ENCODE measurements around the gene SLC35F5. TPM values are rescaled to one million over a fixed set of nuclear protein-coding genes. Genes with fewer than 3 reads are reported as not detected.

SLC35F5 gene
- total and polyA plus RNA-seq, 10 of the 15 experiments (the other 5 are each of a cell fraction or from before 2014, with no cell fraction given), result 1.8 to 31.3 (median 16.5) TPM

GRCh38 chr2:113780472-113780871 lies 24.0 kb upstream of the SLC35F5 start:
- no peaks in the 10 kb centered on the region for H3K79me2 ChIP-seq (ENCODE audit: control insufficient read depth, insufficient read depth, low read length)
- no peaks in the 10 kb centered on the region for H4K20me1 ChIP-seq (ENCODE audit: control insufficient read depth, insufficient read depth)
- no peaks in the 10 kb centered on the region for H3K36me3 ChIP-seq (ENCODE audit: control insufficient read depth in 2 of 2, insufficient read depth in 2 of 2, low read length in 1 of 2)
- in situ Hi-C loops (cut with MboI) (no loop called here), intact Hi-C loops (cut with micrococcal nuclease; ENCODE audit: unreplicated experiment) (no loop called here)
- no peak overlapping the region for H3K4me3 ChIP-seq
- no peaks in the 10 kb centered on the region for H3K27me3 ChIP-seq (replicated peaks in 1 of 2; ENCODE audit: control insufficient read depth in 2 of 2, insufficient read depth in 2 of 2, low read length in 1 of 2)
- no peaks in the 10 kb centered on the region for H3K4me1 ChIP-seq (ENCODE audit: control insufficient read depth, insufficient read depth, low read length)
- no TSS peak for BruUV-seq (replicated peaks)
- no peaks in the 10 kb centered on the region for H3K9me3 ChIP-seq (replicated peaks; ENCODE audit: control insufficient read depth, insufficient read depth, low read length)
- ChIA-PET RAD21 (ENCODE audit: unreplicated experiment) (interaction anchor here (1.4 kb wide), 1 partner anchor 24 kb away, joined by 3 read pairs; the partner anchor contains the start of gene SLC35F5), CTCF (no interaction called here), POLR2A (no interaction called here), SMC1A (ENCODE audit: uncharacterized antibody, unreplicated experiment) (no interaction called here)
- no peak for ATAC-seq
- WGBS (ENCODE audit: insufficient coverage, insufficient replicate concordance, low lambda C conversion rate, missing lambda C conversion rate), result 15% methylated on average over 5 of the region's 5 CpGs
- no peak overlapping the region for H3K9ac ChIP-seq (ENCODE audit: control insufficient read depth, insufficient read depth, low read length)
- no peak for FAIRE-seq
- H3K27ac ChIP-seq (ENCODE audit: control insufficient read depth, insufficient read depth), result no peak overlapping the region
- H3K4me2 ChIP-seq (ENCODE audit: control insufficient read depth, insufficient read depth), result no peak overlapping the region
- no peak for DNase-seq (ENCODE audit: low read depth, low spot score)
- no peak overlapping the region for H2AFZ ChIP-seq (ENCODE audit: control insufficient read depth, low read depth, low read length)
- TF ChIP-seq MLLT1 (IDR thresholded peaks at IDR 0.05), result no peak
- no peak for TF ChIP-seq SREBF2 (IDR thresholded peaks at IDR 0.05; ENCODE audit: low read length)
- no peak for TF ChIP-seq EED (IDR thresholded peaks at IDR 0.05; ENCODE audit: low read depth)
- TF ChIP-seq IKZF1 (conservative IDR thresholded peaks at IDR 0.05), result no peak

- Histone ChIP-seq H3K27me3 (replicated peaks in 1 of 2; ENCODE audit: control insufficient read depth in 2 of 2, insufficient read depth in 2 of 2, low read length in 1 of 2) (no peaks in the 10 kb centered on the region), H3K9me3 (replicated peaks; ENCODE audit: control insufficient read depth, insufficient read depth, low read length) (no peaks in the 10 kb centered on the region), H3K9ac (ENCODE audit: control insufficient read depth, insufficient read depth, low read length) (no peak overlapping the region), H3K4me1 (ENCODE audit: control insufficient read depth, insufficient read depth, low read length) (no peaks in the 10 kb centered on the region), H4K20me1 (ENCODE audit: control insufficient read depth, insufficient read depth) (no peaks in the 10 kb centered on the region), H3K79me2 (ENCODE audit: control insufficient read depth, insufficient read depth, low read length) (no peaks in the 10 kb centered on the region), H3K27ac (ENCODE audit: control insufficient read depth, insufficient read depth) (no peak overlapping the region), H3K4me2 (ENCODE audit: control insufficient read depth, insufficient read depth) (no peak overlapping the region), H3K4me3 (no peak overlapping the region), H2AFZ (ENCODE audit: control insufficient read depth, low read depth, low read length) (no peak overlapping the region), H3K36me3 (ENCODE audit: control insufficient read depth in 2 of 2, insufficient read depth in 2 of 2, low read length in 1 of 2) (no peaks in the 10 kb centered on the region)
- DNase-seq (ENCODE audit: low read depth, low spot score), result no peak
- ChIA-PET SMC1A (ENCODE audit: uncharacterized antibody, unreplicated experiment) (no interaction called here), RAD21 (ENCODE audit: unreplicated experiment) (no interaction called here), CTCF (no interaction called here), POLR2A (no interaction called here)
- intact Hi-C loops (cut with micrococcal nuclease; ENCODE audit: unreplicated experiment), result no loop called here
- 71% methylated on average over 3 of the region's 3 CpGs for WGBS (ENCODE audit: insufficient coverage, insufficient replicate concordance, low lambda C conversion rate, missing lambda C conversion rate)
- ATAC-seq, result no peak
- FAIRE-seq, result no peak
- in situ Hi-C loops (cut with MboI), result no loop called here
- no TSS peak for BruUV-seq (replicated peaks)
- TF ChIP-seq NFYB (IDR thresholded peaks at IDR 0.05; ENCODE audit: insufficient read depth, low read depth, low read length), result no peak
- no peak for TF ChIP-seq SIN3A (IDR thresholded peaks at IDR 0.05; ENCODE audit: low read depth, low read length)
- TF ChIP-seq NR2C1 (IDR thresholded peaks at IDR 0.05), result no peak
- no peak for TF ChIP-seq IRF5 (IDR thresholded peaks at IDR 0.05; ENCODE audit: borderline replicate concordance)
- TF ChIP-seq KDM1A (IDR thresholded peaks at IDR 0.05; ENCODE audit: borderline replicate concordance), result no peak
- TF ChIP-seq TCF12 (IDR thresholded peaks at IDR 0.05; ENCODE audit: low read depth, low read length), result no peak
- no peak for TF ChIP-seq MYC (IDR thresholded peaks at IDR 0.05; ENCODE audit: insufficient read depth, insufficient read length, insufficient replicate concordance, low read length, severe bottlenecking)
- TF ChIP-seq NFIC (IDR thresholded peaks at IDR 0.05; ENCODE audit: low read depth, low read length), result no peak
- TF ChIP-seq ZNF207 (IDR thresholded peaks at IDR 0.05; ENCODE audit: borderline replicate concordance), result no peak
- no peak for TF ChIP-seq ZNF384 (IDR thresholded peaks at IDR 0.05; ENCODE audit: borderline replicate concordance, low read depth, low read length)
- TF ChIP-seq SUPT20H (IDR thresholded peaks at IDR 0.05; ENCODE audit: borderline replicate concordance, control insufficient read depth, low read depth, low read length), result no peak
- no peak for TF ChIP-seq GABPA (IDR thresholded peaks at IDR 0.05; ENCODE audit: low read depth)
- no peak for TF ChIP-seq KLF5 (IDR thresholded peaks at IDR 0.05; ENCODE audit: partially characterized antibody)
- TF ChIP-seq TAF1 (IDR thresholded peaks at IDR 0.05; ENCODE audit: borderline replicate concordance, low read depth, low read length), result no peak
Measured at GRCh38 chr2:113777371-113777770, 20.9 kb upstream of the SLC35F5 start.

Data from GM12878 (cell line).